Neural cell (in vitro differentiated cells): ENCODE measurements around the gene CPT1A. TPM values are rescaled to one million over a fixed set of nuclear protein-coding genes. Genes with fewer than 3 reads are reported as not detected.
"Not testable (repeated sequence)": the region's sequence is repeated elsewhere in the genome, so short reads cannot be mapped to it uniquely, and the experiment has no call there.

Source experiments
- H2AFZ ChIP-seq: fragments of 200-600, 300-800 bp; sonication (generic), shearing (Covaris generic); 2 replicates; pipeline ENCODE4 v1.6.0; 2014; ENCODE audit warnings: low read depth, mild to moderate bottlenecking, antibody characterized with exemption, low read length, moderate library complexity
- H3F3A ChIP-seq: fragments of 200-600 bp; shearing (Covaris generic); 2 replicates; pipeline ENCODE4 v1.6.1; 2016; ENCODE audit warnings: mild to moderate bottlenecking, moderate library complexity, mixed read lengths, antibody characterized with exemption, low read length; ENCODE audit not compliant: insufficient read depth, poor library complexity, severe bottlenecking
- H3K27ac ChIP-seq: fragments of 200-600, 300-800 bp; sonication (generic), shearing (Covaris generic); 2 replicates; pipeline ENCODE4 v1.5.1; 2014; ENCODE audit warnings: mild to moderate bottlenecking, low read length, moderate library complexity
- H3K27me3 ChIP-seq: fragments of 300-800, 200-600 bp; sonication (generic), shearing (Covaris generic); 2 replicates; pipeline ENCODE4 v1.6.0; 2014; ENCODE audit warnings: mild to moderate bottlenecking, low read depth, low read length, moderate library complexity; ENCODE audit not compliant: insufficient read depth
- H3K36me3 ChIP-seq: fragments of 300-800, 200-600 bp; sonication (generic), shearing (Covaris generic); 2 replicates; pipeline ENCODE4 v1.5.1; 2014; ENCODE audit warnings: mild to moderate bottlenecking, antibody characterized with exemption, low read length, moderate library complexity; ENCODE audit not compliant: insufficient read depth
- H3K4me2 ChIP-seq: fragments of 300-800, 200-600 bp; sonication (generic), shearing (Covaris generic); 2 replicates; pipeline ENCODE4 v1.6.0; 2014; ENCODE audit warnings: mild to moderate bottlenecking, low read length
- H3K4me3 ChIP-seq: fragments of 300-800, 200-600 bp; sonication (generic), shearing (Covaris generic); 2 replicates; pipeline ENCODE4 v1.5.1; 2014; ENCODE audit warnings: mild to moderate bottlenecking, low read length, moderate library complexity
- H3K79me2 ChIP-seq: fragments of 200-600 bp; shearing (Covaris generic); replicated peaks from 2 replicates; pipeline ENCODE4 v1.6.0; 2014; ENCODE audit warnings: mild to moderate bottlenecking, low read length, moderate library complexity; ENCODE audit not compliant: insufficient read depth
- H3K9ac ChIP-seq: fragments of 300-800, 200-600 bp; sonication (generic), shearing (Covaris generic); 2 replicates; pipeline ENCODE4 v1.6.1; 2016; ENCODE audit warnings: mild to moderate bottlenecking, low read length, mixed read lengths
- H3K9me2 ChIP-seq: fragments of 200-600 bp; shearing (Covaris generic); 2 replicates; pipeline ENCODE4 v1.6.1; 2016; ENCODE audit warnings: mild to moderate bottlenecking, low read length, mixed read lengths; ENCODE audit not compliant: insufficient read depth
- H3K9me3 ChIP-seq: fragments of 200-600, 300-800 bp; sonication (generic), shearing (Covaris generic); 2 replicates; pipeline ENCODE4 v1.6.1; 2016; ENCODE audit warnings: mild to moderate bottlenecking, mixed run types, low read length, moderate library complexity, mixed read lengths
- H4K20me1 ChIP-seq: fragments of 200-600 bp; shearing (Covaris generic); 2 replicates; pipeline ENCODE4 v1.6.1; 2016; ENCODE audit warnings: mild to moderate bottlenecking, mixed run types; ENCODE audit not compliant: insufficient read depth
- EP300 ChIP-seq: fragments of 450-650 bp; conservative IDR thresholded peaks from 2 replicates; pipeline ENCODE4 v1.6.1; 2014; ENCODE audit warnings: antibody characterized with exemption, mild to moderate bottlenecking, moderate library complexity; ENCODE audit not compliant: poor library complexity, severe bottlenecking
- EZH2 ChIP-seq: fragments of 200-600, 300-800 bp; shearing (Covaris generic), sonication (generic); IDR thresholded peaks from 2 replicates; pipeline ENCODE4 v1.6.1; 2014; ENCODE audit warnings: antibody characterized with exemption, low read length, borderline replicate concordance, mild to moderate bottlenecking; ENCODE audit not compliant: insufficient read depth, poor library complexity, severe bottlenecking
- MXI1 ChIP-seq: fragments of 450-650 bp; conservative IDR thresholded peaks from 2 replicates; pipeline ENCODE4 v1.6.1; 2014; ENCODE audit warnings: antibody characterized with exemption, mild to moderate bottlenecking; ENCODE audit not compliant: poor library complexity, severe bottlenecking
- POLR2AphosphoS5 ChIP-seq: IDR thresholded peaks from 2 replicates; pipeline ENCODE4 v1.6.1; 2012
- RAD21 ChIP-seq: fragments of 450-650 bp; conservative IDR thresholded peaks from 2 replicates; pipeline ENCODE4 v1.6.1; 2014; ENCODE audit warnings: antibody characterized with exemption, mild to moderate bottlenecking, moderate library complexity
- SMC3 ChIP-seq: fragments of 450-650 bp; conservative IDR thresholded peaks from 2 replicates; pipeline ENCODE4 v1.6.1; 2014; ENCODE audit warnings: antibody characterized with exemption, mild to moderate bottlenecking, moderate library complexity; ENCODE audit not compliant: poor library complexity
- TAF1 ChIP-seq: IDR thresholded peaks from 2 replicates; pipeline ENCODE4 v1.6.1; 2012; ENCODE audit warnings: low read depth
- polyA plus RNA-seq: library from polyadenylated mRNA; depleted of rRNA; stranded (reverse); fragments of >200 nt; gene quantifications from 2 replicates; pipeline ENCODE4 v1.2.3, GENCODE V29; 2014
- TF ChIP-seq, protein P1 (sequence below): IDR thresholded peaks from 2 replicates; pipeline ENCODE4 v1.6.1; 2012; ENCODE audit warnings: borderline replicate concordance
- TF ChIP-seq, protein P2 (sequence below): fragments of 450-650 bp; IDR thresholded peaks from 2 replicates; pipeline ENCODE4 v1.5.1; 2014; ENCODE audit warnings: antibody characterized with exemption, mild to moderate bottlenecking, moderate library complexity; ENCODE audit not compliant: poor library complexity, severe bottlenecking

Gene CPT1A
- polyA plus RNA-seq, 1 donor from 2014 or later, result 0.35 TPM

DNA sequence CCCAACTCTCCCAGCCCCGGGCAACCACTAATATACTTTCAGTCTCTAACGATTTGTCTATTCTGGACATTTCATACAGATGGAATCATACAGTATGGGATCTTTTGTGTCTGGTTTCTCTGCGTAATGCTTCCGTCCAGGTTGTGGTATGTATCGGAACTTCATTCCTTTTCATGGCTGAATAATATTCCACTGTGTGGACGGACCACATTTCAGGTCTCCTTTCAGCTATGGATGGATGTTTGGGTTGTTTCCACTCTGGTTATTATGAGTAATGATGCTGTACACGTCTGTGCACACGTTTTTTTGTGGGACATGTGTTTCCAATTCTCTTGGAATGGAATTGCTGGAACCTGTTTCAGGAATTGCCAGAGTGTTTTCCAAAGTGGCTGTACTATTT is 17.4 kb upstream of the CPT1A start:
- H3K9ac ChIP-seq, result no peak overlapping the region
- no peaks in the 10 kb centered on the region for H3K36me3 ChIP-seq
- H3K27me3 ChIP-seq, result peaks cover 21% of the 10 kb centered on the region
- no peak overlapping the region for H3K4me2 ChIP-seq
- no peaks in the 10 kb centered on the region for H4K20me1 ChIP-seq
- no peaks in the 10 kb centered on the region for H3K9me2 ChIP-seq
- peaks cover 3% of the 10 kb centered on the region for H3K9me3 ChIP-seq
- no peak overlapping the region for H3K4me3 ChIP-seq
- no peak overlapping the region for H3K27ac ChIP-seq
- no peak overlapping the region for H2AFZ ChIP-seq
- TF ChIP-seq EP300 (no peak), MXI1 (no peak), SMC3 (no peak), TAF1 (no peak), RAD21 (no peak), EZH2 (no peak)
- TF ChIP-seq, protein P1, sequence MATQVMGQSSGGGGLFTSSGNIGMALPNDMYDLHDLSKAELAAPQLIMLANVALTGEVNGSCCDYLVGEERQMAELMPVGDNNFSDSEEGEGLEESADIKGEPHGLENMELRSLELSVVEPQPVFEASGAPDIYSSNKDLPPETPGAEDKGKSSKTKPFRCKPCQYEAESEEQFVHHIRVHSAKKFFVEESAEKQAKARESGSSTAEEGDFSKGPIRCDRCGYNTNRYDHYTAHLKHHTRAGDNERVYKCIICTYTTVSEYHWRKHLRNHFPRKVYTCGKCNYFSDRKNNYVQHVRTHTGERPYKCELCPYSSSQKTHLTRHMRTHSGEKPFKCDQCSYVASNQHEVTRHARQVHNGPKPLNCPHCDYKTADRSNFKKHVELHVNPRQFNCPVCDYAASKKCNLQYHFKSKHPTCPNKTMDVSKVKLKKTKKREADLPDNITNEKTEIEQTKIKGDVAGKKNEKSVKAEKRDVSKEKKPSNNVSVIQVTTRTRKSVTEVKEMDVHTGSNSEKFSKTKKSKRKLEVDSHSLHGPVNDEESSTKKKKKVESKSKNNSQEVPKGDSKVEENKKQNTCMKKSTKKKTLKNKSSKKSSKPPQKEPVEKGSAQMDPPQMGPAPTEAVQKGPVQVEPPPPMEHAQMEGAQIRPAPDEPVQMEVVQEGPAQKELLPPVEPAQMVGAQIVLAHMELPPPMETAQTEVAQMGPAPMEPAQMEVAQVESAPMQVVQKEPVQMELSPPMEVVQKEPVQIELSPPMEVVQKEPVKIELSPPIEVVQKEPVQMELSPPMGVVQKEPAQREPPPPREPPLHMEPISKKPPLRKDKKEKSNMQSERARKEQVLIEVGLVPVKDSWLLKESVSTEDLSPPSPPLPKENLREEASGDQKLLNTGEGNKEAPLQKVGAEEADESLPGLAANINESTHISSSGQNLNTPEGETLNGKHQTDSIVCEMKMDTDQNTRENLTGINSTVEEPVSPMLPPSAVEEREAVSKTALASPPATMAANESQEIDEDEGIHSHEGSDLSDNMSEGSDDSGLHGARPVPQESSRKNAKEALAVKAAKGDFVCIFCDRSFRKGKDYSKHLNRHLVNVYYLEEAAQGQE, result no peak
- TF ChIP-seq, protein P2, sequence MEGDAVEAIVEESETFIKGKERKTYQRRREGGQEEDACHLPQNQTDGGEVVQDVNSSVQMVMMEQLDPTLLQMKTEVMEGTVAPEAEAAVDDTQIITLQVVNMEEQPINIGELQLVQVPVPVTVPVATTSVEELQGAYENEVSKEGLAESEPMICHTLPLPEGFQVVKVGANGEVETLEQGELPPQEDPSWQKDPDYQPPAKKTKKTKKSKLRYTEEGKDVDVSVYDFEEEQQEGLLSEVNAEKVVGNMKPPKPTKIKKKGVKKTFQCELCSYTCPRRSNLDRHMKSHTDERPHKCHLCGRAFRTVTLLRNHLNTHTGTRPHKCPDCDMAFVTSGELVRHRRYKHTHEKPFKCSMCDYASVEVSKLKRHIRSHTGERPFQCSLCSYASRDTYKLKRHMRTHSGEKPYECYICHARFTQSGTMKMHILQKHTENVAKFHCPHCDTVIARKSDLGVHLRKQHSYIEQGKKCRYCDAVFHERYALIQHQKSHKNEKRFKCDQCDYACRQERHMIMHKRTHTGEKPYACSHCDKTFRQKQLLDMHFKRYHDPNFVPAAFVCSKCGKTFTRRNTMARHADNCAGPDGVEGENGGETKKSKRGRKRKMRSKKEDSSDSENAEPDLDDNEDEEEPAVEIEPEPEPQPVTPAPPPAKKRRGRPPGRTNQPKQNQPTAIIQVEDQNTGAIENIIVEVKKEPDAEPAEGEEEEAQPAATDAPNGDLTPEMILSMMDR, result no peak
- no peaks in the 10 kb centered on the region for H3F3A ChIP-seq
- H3K79me2 ChIP-seq, result no peaks in the 10 kb centered on the region

DNA sequence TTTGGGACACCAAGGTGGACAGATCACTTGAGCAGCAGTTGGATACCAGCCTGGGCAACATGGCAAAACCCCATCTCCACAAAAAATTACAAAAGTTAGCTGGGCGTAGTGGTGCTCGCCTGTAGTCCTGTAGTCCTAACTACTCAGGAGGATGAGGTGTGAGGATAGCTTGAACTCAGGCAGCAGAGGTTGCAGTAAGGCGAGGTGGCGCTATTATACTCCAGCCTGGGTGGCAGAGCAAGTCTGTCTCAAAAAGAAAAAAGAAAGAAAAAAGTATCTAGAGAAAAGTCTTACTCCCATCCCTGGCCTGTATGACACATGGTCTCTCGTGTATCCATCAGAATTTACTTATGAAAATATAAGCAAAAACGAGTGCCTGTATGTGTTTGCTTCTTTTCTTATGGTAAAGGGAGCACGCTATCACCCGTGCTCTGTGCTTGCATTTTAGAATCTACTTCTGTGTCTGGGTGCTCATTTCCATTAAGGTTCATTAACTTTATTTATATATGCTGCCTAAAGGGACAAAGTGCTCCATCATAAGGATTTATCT is 15.4 kb upstream of the CPT1A start:
- Histone ChIP-seq H3K4me3 (no peak overlapping the region), H3K9me2 (no peaks in the 10 kb centered on the region), H3K27ac (no peak overlapping the region), H3K27me3 (peaks cover 37% of the 10 kb centered on the region), H4K20me1 (no peaks in the 10 kb centered on the region), H3K79me2 (no peaks in the 10 kb centered on the region), H3F3A (no peaks in the 10 kb centered on the region), H3K9me3 (no peaks in the 10 kb centered on the region), H3K4me2 (no peak overlapping the region), H2AFZ (no peak overlapping the region), H3K9ac (no peak overlapping the region), H3K36me3 (no peaks in the 10 kb centered on the region)
- TF ChIP-seq TAF1 (no peak), MXI1 (no peak), EZH2 (no peak), SMC3 (no peak), RAD21 (no peak), EP300 (no peak), POLR2AphosphoS5 (no peak)
- TF ChIP-seq, protein P1, result no peak
- TF ChIP-seq, protein P2, result no peak

DNA sequence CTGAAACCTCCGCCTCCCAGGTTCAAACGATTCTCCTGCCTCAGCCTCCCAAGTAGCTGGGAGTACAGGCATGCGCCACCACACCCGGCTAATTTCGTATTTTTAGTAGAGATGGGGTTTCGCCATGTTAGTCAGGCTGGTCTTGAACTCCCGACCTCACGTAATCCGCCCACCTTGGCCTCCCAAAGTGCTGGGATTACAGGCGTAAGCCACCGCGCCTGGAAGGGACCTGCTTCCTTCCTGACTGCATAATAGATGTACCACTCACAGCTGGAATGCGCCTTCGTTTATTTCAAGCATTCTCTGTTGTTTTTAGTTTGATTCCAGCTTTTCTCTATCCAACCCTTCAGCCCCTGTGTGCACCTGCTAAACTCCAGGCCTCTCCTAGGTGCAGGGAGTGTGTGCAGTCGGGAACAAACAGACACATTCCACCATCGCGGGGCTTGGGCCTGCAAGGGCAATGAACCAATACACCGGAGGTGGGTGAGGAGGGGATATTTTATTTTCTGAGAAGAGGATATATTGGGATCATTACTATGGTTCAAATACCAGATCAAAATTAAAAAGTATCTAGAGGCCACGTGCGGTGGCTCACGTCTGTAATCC is 14.8 kb upstream of the CPT1A start:
- not testable (repeated sequence) for H3K9me2 ChIP-seq, H3K4me2 ChIP-seq, H3F3A ChIP-seq, H2AFZ ChIP-seq, H3K27ac ChIP-seq, H4K20me1 ChIP-seq, H3K9me3 ChIP-seq, H3K9ac ChIP-seq, H3K4me3 ChIP-seq, H3K79me2 ChIP-seq, H3K36me3 ChIP-seq
- H3K27me3 ChIP-seq, result peaks cover 40% of the 10 kb centered on the region
